Fibroblast of pulmonary artery (primary cell): ENCODE data around the gene SMYD1.

ENCODE experiments used
- DNase-seq: peaks from one replicate; pipeline ENCODE4 v3.0.0-alpha.2; 2010; ENCODE audit warnings: low read depth
- H3K4me3 ChIP-seq: replicated peaks from 2 replicates; pipeline ENCODE4 v1.5.1; 2011; ENCODE audit warnings: low read depth, mild to moderate bottlenecking, control low read depth, low read length, moderate library complexity
- CTCF ChIP-seq: IDR thresholded peaks from 2 replicates; pipeline ENCODE4 v1.5.1; 2011; ENCODE audit warnings: mild to moderate bottlenecking, control low read depth, low read length, inconsistent platforms; ENCODE audit errors: missing control alignments

Gene SMYD1

DNA sequence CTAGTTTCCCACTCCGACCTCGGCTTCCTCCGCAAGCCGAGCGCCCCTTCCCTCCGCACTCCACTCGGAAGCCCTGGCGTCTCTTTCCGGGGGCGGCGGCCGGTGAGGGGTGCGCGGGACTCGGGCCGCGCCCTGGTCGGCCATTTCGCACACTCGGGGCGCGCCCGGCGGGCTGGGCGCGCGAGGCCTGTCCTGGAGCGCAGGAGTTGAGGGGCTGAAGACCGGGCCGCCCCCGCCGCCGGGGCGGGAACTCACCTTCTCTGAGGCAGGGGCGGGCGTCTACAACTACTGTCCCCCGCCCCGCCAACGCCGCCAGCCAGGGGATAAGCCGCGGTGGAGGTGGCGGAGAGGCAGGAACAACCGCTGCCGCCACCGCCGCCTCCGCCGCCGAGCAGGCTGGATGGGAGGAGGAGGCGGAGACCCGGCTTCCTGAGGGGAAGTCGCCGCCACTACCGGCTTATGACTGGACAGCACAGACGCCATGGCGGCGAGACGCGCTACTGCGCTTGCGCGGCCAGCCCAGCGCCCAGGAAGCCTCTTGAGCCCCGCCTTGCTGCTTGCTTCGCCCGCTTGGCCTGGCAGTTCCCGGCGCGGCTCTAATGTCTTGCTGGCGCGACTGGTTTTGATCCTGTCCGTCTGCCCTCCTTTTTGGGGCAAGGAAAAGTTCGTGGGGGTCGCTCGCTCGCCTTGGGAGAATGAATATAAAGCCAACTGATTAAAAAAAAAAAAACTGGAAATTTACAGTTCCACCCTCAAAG is 12.1 kb upstream of the SMYD1 start, which contains the start of gene KRCC1:
KRCC1 (minus strand) TSS at position 413 of the 758 bp plus-strand sequence. CDS start 27,220 bp downstream, outside the sequence.
- peak; percentile 98 for DNase-seq
- no peak for TF ChIP-seq CTCF
- peak within 1 kb of the TSS; percentile 87 for H3K4me3 ChIP-seq

DNA sequence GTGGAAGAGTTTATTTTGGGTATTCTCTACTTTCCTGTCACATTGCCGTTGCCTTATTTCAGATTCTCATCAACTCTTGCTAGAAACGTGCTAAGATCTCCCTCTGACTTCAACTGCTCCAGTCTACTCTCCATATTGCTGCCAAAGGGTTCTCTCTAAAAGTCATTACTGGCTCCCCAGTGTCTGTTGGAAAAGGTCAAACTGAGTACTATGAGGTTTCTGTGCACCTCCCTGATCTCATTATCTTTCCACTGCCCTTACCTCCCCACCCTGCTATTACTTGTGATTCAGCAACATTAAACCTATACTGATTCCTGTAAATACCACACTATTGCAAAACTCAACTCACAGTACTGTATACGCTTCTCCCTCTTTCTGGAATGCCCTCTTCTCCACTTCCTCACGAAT is 10.2 kb upstream of the SMYD1 start:
- no peak for DNase-seq
- no peak for TF ChIP-seq CTCF
- H3K4me3 ChIP-seq, result no peak overlapping the region

DNA sequence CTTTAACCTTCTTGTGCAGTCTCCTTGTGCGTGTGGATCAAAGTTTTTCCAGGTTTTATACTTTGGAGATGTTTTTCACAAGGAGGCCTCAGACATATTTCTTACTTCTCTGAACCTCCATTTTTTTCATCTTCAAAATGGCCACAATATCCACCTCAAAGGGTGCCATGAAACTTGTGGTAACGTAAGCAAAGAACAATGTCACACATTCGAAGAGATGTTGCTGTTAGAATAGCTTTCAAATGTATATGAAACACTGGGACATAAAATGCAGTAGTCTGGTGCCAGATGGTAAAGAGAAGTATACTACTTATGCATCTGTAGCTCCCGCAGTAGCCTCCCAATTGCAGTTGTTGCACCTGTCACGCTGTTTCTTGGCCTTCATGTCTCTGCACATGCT is 9.4 kb upstream of the SMYD1 start:
- TF ChIP-seq CTCF, result no peak
- H3K4me3 ChIP-seq, result no peak overlapping the region
- DNase-seq, result no peak

DNA sequence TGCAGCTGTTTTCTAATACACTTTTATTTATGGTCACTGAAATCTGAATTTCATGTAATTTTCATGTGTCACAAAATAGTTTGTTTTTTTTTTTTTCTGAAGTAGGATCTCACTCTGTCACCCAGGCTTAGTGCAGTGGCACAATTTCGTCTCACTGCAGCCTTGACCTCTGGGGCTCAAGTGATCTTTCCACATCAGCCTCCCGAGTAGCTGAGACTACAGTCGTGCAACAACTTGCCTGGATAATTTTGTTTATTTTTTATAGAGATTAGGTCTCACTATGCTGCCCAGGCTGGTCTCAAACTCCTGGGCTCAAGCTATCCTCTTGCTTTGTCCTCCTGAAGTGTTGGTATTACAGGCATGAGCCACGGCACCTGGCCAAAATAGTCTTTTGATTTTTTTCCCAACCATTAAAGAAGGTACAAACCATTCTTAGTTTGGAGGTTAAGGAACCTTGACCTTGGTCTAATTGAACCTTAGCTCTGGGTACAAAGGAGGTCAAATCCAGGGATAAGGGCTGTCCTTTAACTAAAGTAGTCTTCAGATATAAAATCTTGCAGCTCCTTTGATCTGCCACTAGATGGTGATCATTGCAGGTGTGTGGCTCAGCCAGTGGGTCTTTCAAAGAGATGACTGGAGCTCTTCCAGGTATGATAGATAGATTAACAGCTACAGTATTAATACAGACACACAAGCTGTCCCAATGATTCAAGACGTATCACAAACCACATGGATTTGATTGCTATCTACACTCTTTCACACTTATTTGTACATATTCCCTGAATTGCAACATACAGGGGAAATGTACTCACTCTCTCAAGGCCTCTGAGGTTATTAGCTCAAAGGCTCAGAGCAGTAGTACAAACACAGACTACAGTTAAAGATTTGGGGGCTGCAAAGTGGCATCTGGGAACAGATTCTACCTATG is 7.4 kb upstream of the SMYD1 start:
- no peak overlapping the region for H3K4me3 ChIP-seq
- DNase-seq, result peak; percentile 45
- TF ChIP-seq CTCF, result peak; percentile 88

GRCh38 chr2:88060907-88061275 is 6.7 kb upstream of the SMYD1 start:
- H3K4me3 ChIP-seq, result no peak overlapping the region
- no peak for DNase-seq
- no peak for TF ChIP-seq CTCF

DNA sequence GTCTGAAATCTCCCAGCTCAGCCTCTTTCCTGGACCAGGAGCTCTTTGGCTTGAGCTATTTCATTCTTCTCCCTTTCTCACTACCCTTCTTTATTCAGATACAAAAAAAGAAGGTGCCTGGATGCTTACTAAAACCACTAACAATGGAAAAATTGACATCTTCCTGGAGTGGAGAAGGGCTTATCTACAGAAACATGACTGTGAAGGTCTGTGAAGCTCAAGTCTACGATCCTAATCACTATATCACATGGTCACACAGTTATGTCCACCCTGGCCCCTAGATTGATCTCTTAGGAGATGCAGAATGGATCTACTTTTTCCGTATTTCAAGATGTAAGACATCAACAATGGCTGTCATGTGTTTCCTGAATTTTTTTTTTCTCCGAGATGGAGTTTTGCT is 6.3 kb upstream of the SMYD1 start:
- H3K4me3 ChIP-seq, result no peak overlapping the region
- no peak for TF ChIP-seq CTCF

More for the DNA sequence above, 6.3 kb upstream of the SMYD1 start:
- no peak for DNase-seq
